Natural killer cell (primary cell): ENCODE measurements around the gene RAPGEF1. TPM values are rescaled to one million over a fixed set of nuclear protein-coding genes. Genes with fewer than 3 reads are reported as not detected.
"Not testable (repeated sequence)": the region's sequence is repeated elsewhere in the genome, so short reads cannot be mapped to it uniquely, and the experiment has no call there.

Source experiments
- ATAC-seq, 3 donors: fragments of 150-1000 bp in 2 of 3; fragments of 200-7000 bp in 1 of 3; cut with Tn5 transposase; 1 replicate in 1 of 3; 2 replicates in 2 of 3; pipeline ENCODE4 v1.10.0; 2021; ENCODE audit warnings: mild to moderate bottlenecking in 2 of 3, moderate library complexity in 2 of 3
- DNase-seq, 2 donors: peaks; one replicate each; pipeline versions ENCODE4 v3.0.0 to v3.0.0-alpha.2; 2013 to 2021; ENCODE audit warnings: mixed read lengths in 1 of 2
- H3K27ac ChIP-seq: one replicate; pipeline ENCODE4 v1.5.1; 2013; ENCODE audit warnings: mild to moderate bottlenecking, low read length
- H3K27me3 ChIP-seq: one replicate; pipeline ENCODE4 v1.6.1; 2013; ENCODE audit warnings: low read length; ENCODE audit not compliant: control insufficient read depth, insufficient read depth
- H3K36me3 ChIP-seq: one replicate; pipeline ENCODE4 v1.6.1; 2013; ENCODE audit warnings: low read length; ENCODE audit not compliant: control insufficient read depth, insufficient read depth
- H3K4me1 ChIP-seq: one replicate; pipeline ENCODE4 v1.6.1; 2013; ENCODE audit warnings: low read length; ENCODE audit not compliant: control insufficient read depth, insufficient read depth
- H3K4me3 ChIP-seq: one replicate; pipeline ENCODE4 v1.5.1; 2013; ENCODE audit warnings: low read length
- H3K9me3 ChIP-seq: one replicate; pipeline ENCODE4 v1.6.1; 2013; ENCODE audit warnings: low read length; ENCODE audit not compliant: control insufficient read depth, insufficient read depth
- H3K27ac Mint-ChIP-seq, 2 donors: one replicate each; pipeline ENCODE4 v1.8.0; 2022; ENCODE audit warnings: mild to moderate bottlenecking in 2 of 2, mixed read lengths in 2 of 2, moderate library complexity in 1 of 2
- H3K27me3 Mint-ChIP-seq, 2 donors: one replicate each; pipeline ENCODE4 v1.8.0; 2022; ENCODE audit warnings: low read depth in 2 of 2, mixed read lengths in 2 of 2
- H3K36me3 Mint-ChIP-seq: one replicate; pipeline ENCODE4 v1.8.0; 2022; ENCODE audit warnings: mixed read lengths
- H3K4me1 Mint-ChIP-seq, 2 donors: one replicate each; pipeline ENCODE4 v1.8.0; 2022; ENCODE audit warnings: mixed read lengths in 2 of 2
- H3K4me3 Mint-ChIP-seq: one replicate; pipeline ENCODE4 v1.8.0; 2022; ENCODE audit warnings: mild to moderate bottlenecking, moderate library complexity, mixed read lengths
- H3K9me3 Mint-ChIP-seq, 2 donors: one replicate each; pipeline ENCODE4 v1.8.0; 2022; ENCODE audit warnings: mixed read lengths in 2 of 2
- CTCF ChIP-seq: fragments of 200-600 bp; IDR thresholded peaks from one replicate; pipeline ENCODE4 v1.8.0; 2022; ENCODE audit warnings: antibody characterized with exemption
- whole genome bisulfite sequencing: methylation state at CpG from one replicate; pipeline ENCODE4 v1.1.7; 2013; ENCODE audit warnings: missing lambda C conversion rate; ENCODE audit not compliant: insufficient coverage; 5-methylcytosine and 5-hydroxymethylcytosine counted together
- intact Hi-C: fragments of 100-400 bp; cut with micrococcal nuclease; formaldehyde crosslinking; loops from one replicate; pipeline ENCODE4 v1.14.2; 2022
- total RNA-seq, 4 donors: library from RNA; stranded (reverse); fragments of 120-200 nt in 1 of 4; gene quantifications; one replicate each; pipeline versions ENCODE4 v1.2.3 to v1.2.4, GENCODE V29; 2013 to 2022

Gene RAPGEF1
- total RNA-seq, 3 donors from 2014 or later (not counting 1 experiment from before 2014, with no cell fraction given) = 210 to 224 (median 222) TPM

DNA sequence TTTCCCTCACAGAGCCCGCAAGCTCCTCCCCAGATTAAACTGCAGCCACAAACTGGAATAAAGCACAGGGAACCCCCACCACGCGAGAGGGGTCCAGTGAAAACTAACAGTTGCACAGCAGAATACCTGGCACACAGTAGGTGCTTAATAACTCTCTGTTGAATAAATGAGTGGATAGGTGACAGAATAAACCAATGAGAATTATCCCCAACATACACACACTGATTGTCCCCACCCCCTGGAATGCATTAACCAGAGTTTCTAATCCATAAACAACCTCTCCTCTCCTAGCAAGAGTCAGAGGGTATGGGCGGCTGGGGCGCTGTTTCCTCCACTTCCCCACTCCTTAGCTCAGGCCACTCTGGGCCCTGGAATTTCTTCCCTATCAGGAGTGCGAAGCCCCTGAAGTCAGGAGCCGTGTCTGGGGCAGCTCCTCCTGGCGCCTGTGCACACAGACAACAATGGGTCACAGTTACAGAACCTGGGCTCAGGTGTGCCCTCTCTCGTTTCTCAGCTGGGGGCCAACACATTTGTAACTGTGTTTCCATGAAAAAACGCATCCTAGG, 27.6 kb downstream of the RAPGEF1 start:
- peaks cover 75 to 79% of the 10 kb centered on the region in 2 donors for H3K4me1 Mint-ChIP-seq
- WGBS = 95% methylated on average over 10 of the region's 10 CpGs
- DNase-seq = no peak
- H3K4me3 ChIP-seq = no peak overlapping the region
- peaks cover 12% of the 10 kb centered on the region for H3K36me3 ChIP-seq
- peaks cover 39% of the 10 kb centered on the region for H3K4me1 ChIP-seq
- no peaks in the 10 kb centered on the region for H3K27me3 Mint-ChIP-seq
- no peak for TF ChIP-seq CTCF
- H3K27ac ChIP-seq = no peak overlapping the region
- H3K36me3 Mint-ChIP-seq = no peaks in the 10 kb centered on the region
- ATAC-seq = no peak
- no peaks in the 10 kb centered on the region for H3K27me3 ChIP-seq
- H3K9me3 Mint-ChIP-seq = no peaks in the 10 kb centered on the region
- intact Hi-C loops = no loop called here
- H3K27ac Mint-ChIP-seq = peak overlapping the region; percentile 72 to 78
- H3K9me3 ChIP-seq = no peaks in the 10 kb centered on the region
- H3K4me3 Mint-ChIP-seq = no peak overlapping the region

GRCh38 chr9:131709771-131710431, 30.0 kb downstream of the RAPGEF1 start:
- Histone ChIP-seq H3K4me1 (peaks cover 52% of the 10 kb centered on the region), H3K27me3 (no peaks in the 10 kb centered on the region), H3K36me3 (peaks cover 8% of the 10 kb centered on the region), H3K4me3 (no peak overlapping the region), H3K9me3 (no peaks in the 10 kb centered on the region), H3K27ac (peak overlapping the region; percentile 62)
- peaks cover 76 to 79% of the 10 kb centered on the region in 2 donors for H3K4me1 Mint-ChIP-seq
- intact Hi-C loops = no loop called here
- no peaks in the 10 kb centered on the region for H3K27me3 Mint-ChIP-seq
- WGBS = 46% methylated on average over 10 of the region's 10 CpGs
- no peaks in the 10 kb centered on the region for H3K36me3 Mint-ChIP-seq
- peak overlapping the region; percentile 86 to 92 for H3K27ac Mint-ChIP-seq
- DNase-seq (peak in 1 of 2 donors; percentile 82), ATAC-seq (peak; percentile 56 to 66 (median 61))
- H3K9me3 Mint-ChIP-seq = no peaks in the 10 kb centered on the region
- no peak for TF ChIP-seq CTCF
- H3K4me3 Mint-ChIP-seq = peak overlapping the region; percentile 41

DNA sequence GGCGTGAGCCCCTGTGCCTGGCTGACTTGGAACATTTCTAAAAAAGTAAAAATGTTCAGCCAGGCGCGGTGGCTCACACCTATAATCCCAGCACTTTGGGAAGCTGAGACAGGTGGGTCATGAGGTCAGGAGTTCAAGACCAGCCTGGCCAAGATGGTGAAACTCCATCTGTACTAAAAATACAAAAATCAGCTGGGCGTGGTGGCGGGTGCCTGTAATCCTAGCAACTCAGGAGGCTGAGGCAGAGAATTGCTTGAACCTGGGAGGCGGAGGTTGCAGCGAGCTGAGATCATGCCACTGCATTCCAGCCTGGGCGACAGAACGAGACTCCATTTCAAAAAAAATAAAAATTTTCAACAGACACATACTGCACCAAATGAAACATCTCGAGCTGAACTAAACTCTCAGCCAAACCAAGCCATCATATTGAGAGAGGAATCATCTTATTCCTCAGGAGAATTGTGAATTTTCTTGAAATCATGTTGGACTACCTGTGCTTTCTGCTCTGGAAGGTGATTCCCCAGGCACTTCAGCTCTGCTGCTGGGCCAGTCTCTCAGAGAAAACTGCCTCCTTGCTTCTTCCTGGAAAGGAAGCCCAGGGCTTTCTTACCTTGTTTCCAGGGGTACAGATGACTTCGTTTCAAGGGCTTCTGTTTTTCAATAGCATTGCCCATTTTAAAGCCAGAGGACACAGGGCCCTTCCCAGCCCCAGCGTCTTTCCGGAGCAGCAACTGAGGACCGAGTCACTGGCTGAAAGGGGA, 30.7 kb downstream of the RAPGEF1 start:
- peaks cover 78 to 81% of the 10 kb centered on the region in 2 donors for H3K4me1 Mint-ChIP-seq
- H3K27me3 ChIP-seq, H3K9me3 ChIP-seq, H3K9me3 Mint-ChIP-seq, H3K4me3 Mint-ChIP-seq, H3K36me3 Mint-ChIP-seq, H3K4me3 ChIP-seq, H3K36me3 ChIP-seq, ATAC-seq, H3K27me3 Mint-ChIP-seq, intact Hi-C loops: not testable (repeated sequence)
- peak overlapping the region; percentile 86 to 92 for H3K27ac Mint-ChIP-seq
- H3K27ac ChIP-seq = peak overlapping the region; percentile 62
- peaks cover 57% of the 10 kb centered on the region for H3K4me1 ChIP-seq
- DNase-seq = peak in 1 of 2 donors; percentile 37
- WGBS = 91% methylated on average over 14 of the region's 14 CpGs
